ENCODE data around the gene DIRAS2. TPM values are rescaled to one million over a fixed set of nuclear protein-coding genes. Genes with fewer than 3 reads are reported as not detected.

DIRAS2 gene
- total RNA-seq, 2 experiments from 2014 or later, result not detected

DNA sequence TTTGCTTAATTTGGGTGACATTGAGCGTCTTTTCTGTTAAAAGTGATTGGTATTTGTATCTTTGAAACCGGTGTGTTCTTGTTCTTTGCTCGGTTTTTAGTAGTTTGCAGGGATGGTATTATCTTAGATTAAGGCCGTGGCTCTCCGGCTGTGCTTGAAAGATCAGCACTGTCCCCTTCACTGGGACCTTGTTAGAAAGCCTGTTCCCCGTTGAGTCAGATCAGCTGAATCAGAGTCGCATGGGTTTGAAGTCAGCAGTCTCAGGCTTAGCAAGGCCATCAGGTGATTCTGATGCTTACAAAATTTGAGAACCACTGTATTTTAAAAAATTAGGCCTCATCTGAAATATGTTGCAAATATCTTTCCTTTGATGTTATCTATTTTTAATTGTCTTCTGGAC lies 5.0 kb downstream of the DIRAS2 start:
- H3K9me3 Mint-ChIP-seq, result no peaks in the 10 kb centered on the region
- H3K27ac Mint-ChIP-seq, result no peak overlapping the region
- no peaks in the 10 kb centered on the region for H3K36me3 Mint-ChIP-seq
- H3K27me3 Mint-ChIP-seq, result peaks cover 43% of the 10 kb centered on the region
- DNase-seq, result no peak
- H3K4me3 Mint-ChIP-seq, result no peak overlapping the region
- peaks cover 6% of the 10 kb centered on the region for H3K4me1 Mint-ChIP-seq

DNA sequence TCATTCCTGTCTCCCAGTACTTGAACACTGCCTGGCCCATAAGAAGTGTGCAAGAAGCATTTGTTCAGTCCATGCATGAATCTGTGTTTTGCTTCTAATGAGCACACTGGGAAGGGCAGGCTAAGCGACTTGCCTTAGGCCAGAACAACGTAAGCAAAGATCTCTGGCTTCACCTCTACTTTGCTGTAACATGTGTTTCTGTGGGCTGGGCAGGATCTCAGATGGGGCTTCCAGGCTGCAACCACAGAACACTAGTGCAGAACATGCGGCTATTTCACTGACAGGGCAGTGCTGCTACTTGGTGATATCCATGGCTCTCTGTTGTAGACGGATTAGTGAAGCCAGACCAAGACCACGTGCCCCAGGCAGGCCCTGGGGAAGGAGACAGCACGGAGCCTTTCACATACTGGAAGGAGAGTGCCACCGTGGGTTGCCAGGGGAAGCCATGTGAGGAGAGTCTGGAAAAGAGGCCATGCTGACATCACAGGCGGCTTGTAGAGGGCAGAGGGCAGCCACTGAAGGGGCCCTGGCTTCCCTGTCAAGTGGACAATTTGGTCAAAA lies 9.9 kb downstream of the DIRAS2 start:
- Mint-ChIP-seq H3K27me3 (peaks cover 5% of the 10 kb centered on the region), H3K27ac (no peak overlapping the region), H3K9me3 (no peaks in the 10 kb centered on the region), H3K36me3 (no peaks in the 10 kb centered on the region), H3K4me3 (no peak overlapping the region), H3K4me1 (no peaks in the 10 kb centered on the region)
- no peak for DNase-seq

DNA sequence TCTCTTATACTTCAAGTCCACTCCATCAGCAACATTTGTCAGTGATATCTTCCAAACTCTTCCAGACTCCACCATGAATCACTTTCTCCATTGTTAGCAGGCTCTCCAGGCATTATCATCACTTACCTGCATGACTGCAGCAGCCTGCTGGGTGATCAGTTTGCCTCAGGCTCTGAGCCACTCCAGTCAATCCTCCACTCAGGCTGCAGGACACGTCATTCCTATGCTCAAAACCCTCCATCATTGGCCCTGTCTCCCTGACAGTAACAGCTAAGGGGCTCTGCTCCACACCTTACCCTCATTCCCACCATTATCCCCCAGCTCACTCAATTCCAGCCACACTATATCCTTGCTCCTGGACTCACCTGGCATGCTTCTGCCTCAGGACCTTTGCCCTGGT lies 10.7 kb downstream of the DIRAS2 start:
- no peak for DNase-seq
- Mint-ChIP-seq H3K4me3 (no peak overlapping the region), H3K27ac (no peak overlapping the region), H3K36me3 (no peaks in the 10 kb centered on the region), H3K9me3 (no peaks in the 10 kb centered on the region), H3K4me1 (no peaks in the 10 kb centered on the region), H3K27me3 (peaks cover 2% of the 10 kb centered on the region)

DNA sequence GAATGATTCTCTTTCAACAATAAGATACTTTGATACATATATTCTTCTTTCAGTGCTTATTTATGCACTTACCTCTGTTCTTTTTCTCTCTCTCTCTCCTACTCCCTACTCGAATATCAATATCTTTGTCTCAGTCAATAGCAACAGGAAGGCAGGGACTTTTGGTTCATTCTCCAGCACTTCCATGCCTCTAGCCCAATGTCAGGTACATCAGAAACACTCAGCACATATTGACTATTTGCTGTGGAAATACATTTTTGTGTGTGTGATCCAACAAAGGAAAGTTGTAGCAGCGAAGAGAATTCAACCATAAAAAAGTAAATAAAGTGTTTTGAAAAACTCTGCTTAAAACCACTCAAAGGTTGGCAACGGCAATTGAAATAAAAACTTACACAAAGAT lies 12.6 kb downstream of the DIRAS2 start:
- DNase-seq, result no peak
- Mint-ChIP-seq H3K4me1 (no peaks in the 10 kb centered on the region), H3K27me3 (peaks cover 8% of the 10 kb centered on the region), H3K27ac (no peak overlapping the region), H3K36me3 (no peaks in the 10 kb centered on the region), H3K9me3 (no peaks in the 10 kb centered on the region), H3K4me3 (no peak overlapping the region)

DNA sequence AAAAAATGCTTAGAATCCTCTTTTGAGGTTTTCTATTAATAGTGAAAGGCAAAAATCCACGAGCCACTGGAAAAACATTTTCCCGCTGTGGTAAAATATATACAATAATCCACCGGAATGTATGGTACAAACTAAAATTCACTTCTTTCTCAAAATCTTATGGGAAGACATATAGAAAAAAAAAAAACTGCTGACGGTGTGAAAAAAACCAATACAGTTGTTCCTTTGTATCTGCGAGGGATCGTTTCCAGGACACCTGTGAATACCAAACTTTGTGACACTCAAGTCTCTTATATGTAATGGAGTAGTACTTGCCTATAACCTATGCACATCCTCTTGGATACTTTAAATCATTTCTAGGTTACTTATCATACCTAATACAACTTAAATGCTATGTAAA lies 13.3 kb downstream of the DIRAS2 start:
- Mint-ChIP-seq H3K4me3 (no peak overlapping the region), H3K36me3 (no peaks in the 10 kb centered on the region), H3K4me1 (no peaks in the 10 kb centered on the region), H3K27ac (no peak overlapping the region), H3K27me3 (peaks cover 8% of the 10 kb centered on the region), H3K9me3 (no peaks in the 10 kb centered on the region)
- DNase-seq, result no peak

DNA sequence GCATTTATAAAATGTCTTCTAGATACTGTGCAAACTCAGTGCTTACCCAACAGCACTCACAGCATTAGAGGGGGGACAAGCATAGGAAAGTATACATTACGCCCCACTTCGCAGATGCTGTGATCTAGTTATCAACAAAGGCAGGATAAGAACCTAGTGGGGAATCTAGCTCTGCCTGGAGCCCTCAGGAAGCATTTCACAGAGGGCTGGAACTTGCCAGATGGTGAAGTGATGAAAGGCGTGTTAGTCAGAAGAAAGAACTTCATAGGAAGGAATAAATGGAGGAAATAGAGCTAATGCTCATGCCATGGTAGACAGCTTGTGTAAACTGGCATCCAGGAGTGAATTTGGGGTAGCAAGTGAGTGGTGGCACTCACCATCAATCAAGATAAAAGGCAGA lies 25.8 kb downstream of the DIRAS2 start:
- H3K36me3 Mint-ChIP-seq, result no peaks in the 10 kb centered on the region
- peaks cover 15% of the 10 kb centered on the region for H3K27me3 Mint-ChIP-seq
- no peaks in the 10 kb centered on the region for H3K9me3 Mint-ChIP-seq
- no peak overlapping the region for H3K4me3 Mint-ChIP-seq
- DNase-seq, result no peak
- H3K27ac Mint-ChIP-seq, result no peak overlapping the region
- H3K4me1 Mint-ChIP-seq, result no peaks in the 10 kb centered on the region

DNA sequence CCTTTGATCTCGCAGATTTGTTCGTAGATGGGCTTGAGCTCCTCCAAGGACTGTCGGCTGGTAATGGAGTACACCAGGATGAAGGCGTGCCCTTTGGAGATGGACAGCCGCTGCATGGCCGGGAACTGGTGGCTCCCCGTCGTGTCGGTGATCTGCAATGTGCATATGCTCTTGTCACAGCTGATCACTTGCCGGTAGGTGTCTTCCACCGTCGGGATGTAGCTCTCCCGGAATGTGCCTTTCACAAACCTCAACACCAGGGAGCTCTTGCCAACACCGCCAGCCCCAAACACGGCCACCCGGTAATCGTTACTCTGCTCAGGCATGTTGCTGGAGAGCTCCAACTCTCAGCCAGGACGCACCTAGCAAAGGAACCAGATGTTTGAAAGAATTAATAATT lies 29.1 kb downstream of the DIRAS2 start:
- Mint-ChIP-seq H3K4me1 (no peaks in the 10 kb centered on the region), H3K36me3 (no peaks in the 10 kb centered on the region), H3K27me3 (peaks cover 36% of the 10 kb centered on the region), H3K9me3 (no peaks in the 10 kb centered on the region), H3K27ac (no peak overlapping the region), H3K4me3 (no peak overlapping the region)
- no peak for DNase-seq

DNA sequence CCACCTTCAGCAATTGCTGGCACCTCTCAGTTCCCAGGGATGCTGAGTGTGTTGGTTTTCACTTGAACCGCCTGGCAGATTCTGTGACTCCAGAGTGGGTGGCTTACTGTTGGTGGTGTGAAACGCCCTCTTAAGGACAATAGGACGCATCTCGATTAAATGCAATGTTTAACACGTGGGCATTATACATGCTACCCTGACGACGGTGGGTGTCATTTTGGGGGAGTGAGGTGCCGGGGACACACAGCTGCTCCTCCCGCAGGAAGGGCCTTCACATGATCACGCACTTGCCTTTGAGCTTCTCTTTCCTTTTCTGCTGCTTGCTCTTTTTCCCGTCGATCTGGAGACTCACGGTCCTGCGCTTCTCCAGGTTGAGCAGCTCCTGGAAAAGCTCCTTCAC lies 29.7 kb downstream of the DIRAS2 start:
- Mint-ChIP-seq H3K4me3 (no peak overlapping the region), H3K27ac (no peak overlapping the region), H3K27me3 (peaks cover 35% of the 10 kb centered on the region), H3K9me3 (no peaks in the 10 kb centered on the region), H3K36me3 (no peaks in the 10 kb centered on the region), H3K4me1 (no peaks in the 10 kb centered on the region)
- DNase-seq, result no peak

DNA sequence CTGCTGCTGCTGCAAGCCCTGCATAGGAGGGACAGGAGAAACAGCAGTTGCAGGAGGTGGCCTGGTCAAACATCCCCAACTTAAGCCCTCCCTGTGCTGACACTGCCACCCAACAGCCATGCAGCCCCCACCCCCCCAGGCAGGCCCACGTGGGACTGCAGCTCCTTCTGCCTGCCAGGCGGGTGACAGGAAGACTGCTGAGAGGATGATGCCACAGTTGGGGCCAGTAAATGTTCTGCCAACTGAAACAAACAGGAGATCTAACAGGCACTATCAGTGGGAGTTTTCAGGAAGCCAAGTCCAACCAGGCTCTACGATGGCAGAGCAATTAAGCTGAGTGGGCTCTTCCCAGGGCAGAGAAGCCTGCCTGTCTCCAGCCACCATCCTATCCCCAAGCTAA lies 31.1 kb downstream of the DIRAS2 start:
- no peak for DNase-seq
- Mint-ChIP-seq H3K4me3 (no peak overlapping the region), H3K36me3 (no peaks in the 10 kb centered on the region), H3K27me3 (peaks cover 36% of the 10 kb centered on the region), H3K9me3 (no peaks in the 10 kb centered on the region), H3K4me1 (no peaks in the 10 kb centered on the region), H3K27ac (no peak overlapping the region)

DNA sequence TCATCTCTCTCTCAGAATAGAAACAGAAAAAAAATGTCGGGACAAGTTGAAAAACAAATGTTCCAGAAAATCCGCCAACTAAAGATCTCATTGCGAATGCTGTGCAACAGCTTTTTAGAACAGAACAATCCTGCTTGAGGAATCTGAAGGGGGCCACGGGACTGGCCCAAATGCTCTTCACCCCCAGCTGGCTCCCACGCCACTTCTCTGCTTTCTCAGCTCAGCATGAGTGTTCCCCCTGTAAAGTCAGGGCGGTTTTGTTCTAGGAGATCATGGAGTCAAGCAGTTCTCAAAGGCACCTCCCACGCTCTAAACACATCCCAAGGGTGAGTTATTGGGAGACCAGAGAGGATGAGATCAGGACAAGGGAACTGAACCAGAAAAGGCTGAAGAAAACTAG lies 31.5 kb downstream of the DIRAS2 start:
- Mint-ChIP-seq H3K9me3 (no peaks in the 10 kb centered on the region), H3K27ac (no peak overlapping the region), H3K36me3 (no peaks in the 10 kb centered on the region), H3K4me1 (no peaks in the 10 kb centered on the region), H3K27me3 (peaks cover 39% of the 10 kb centered on the region), H3K4me3 (no peak overlapping the region)
- DNase-seq, result no peak

DNA sequence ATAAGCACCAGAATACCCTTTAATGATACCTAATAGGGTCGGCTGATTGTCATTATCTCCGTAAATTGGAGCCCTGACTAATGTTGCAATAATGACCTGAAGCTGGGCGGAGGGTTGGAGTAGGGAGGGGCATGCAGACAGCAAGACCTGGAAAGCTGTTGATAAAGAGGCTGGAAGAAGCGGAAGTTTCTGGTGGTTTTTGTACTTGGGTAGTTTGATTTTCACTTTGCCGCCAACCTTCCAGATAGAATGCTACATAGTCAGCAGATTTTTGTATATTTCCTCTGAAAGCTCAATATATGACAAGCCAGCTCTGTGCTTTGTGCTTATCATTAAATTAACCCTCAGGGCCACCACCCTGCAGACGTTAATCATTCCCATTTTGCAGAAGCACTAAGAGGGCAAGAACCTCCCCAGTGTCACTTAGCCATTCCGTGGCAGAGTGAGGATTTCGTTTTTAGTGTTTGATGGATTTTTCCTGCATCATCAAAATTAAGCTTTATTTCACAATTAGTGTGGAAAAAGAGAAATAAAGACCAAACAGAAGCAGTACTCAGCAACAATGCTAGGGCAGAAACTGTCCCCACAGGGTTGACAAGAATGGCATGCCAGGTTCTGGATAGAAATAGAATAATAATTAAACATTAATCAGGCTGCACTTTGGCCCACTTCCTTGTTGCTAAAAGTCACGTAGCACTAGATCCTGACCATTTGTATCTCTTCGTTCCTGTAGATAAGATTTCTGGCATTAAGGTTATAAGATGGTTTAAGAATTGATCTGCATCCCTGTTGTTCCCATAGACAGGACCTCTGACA lies 34.7 kb downstream of the DIRAS2 start:
- H3K36me3 Mint-ChIP-seq, result no peaks in the 10 kb centered on the region
- H3K4me3 Mint-ChIP-seq, result no peak overlapping the region
- H3K4me1 Mint-ChIP-seq, result no peaks in the 10 kb centered on the region
- no peaks in the 10 kb centered on the region for H3K9me3 Mint-ChIP-seq
- H3K27me3 Mint-ChIP-seq, result peaks cover 46% of the 10 kb centered on the region
- DNase-seq, result no peak
- no peak overlapping the region for H3K27ac Mint-ChIP-seq

DNA sequence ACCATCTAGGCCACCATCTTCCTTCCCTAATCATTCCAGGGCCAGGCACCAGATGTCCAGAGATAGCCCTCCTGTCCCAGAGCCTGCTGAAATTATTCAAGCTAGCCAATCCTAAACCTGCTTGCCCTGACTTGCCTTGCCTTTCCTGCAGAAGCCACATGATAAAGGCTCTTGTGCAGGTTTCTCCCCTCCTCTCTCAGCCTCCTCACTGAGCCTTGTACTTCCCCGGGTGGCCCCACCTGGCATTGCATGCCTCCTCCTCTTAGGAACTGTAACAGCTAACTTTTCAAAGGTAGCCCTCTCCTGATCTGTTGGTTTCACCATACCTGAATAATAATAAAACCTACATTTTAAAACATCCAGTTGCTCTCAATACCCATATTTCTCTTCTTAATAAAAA lies 42.6 kb downstream of the DIRAS2 start:
- Mint-ChIP-seq H3K4me1 (no peaks in the 10 kb centered on the region), H3K36me3 (no peaks in the 10 kb centered on the region), H3K27me3 (peaks cover 31% of the 10 kb centered on the region), H3K27ac (no peak overlapping the region), H3K4me3 (no peak overlapping the region), H3K9me3 (no peaks in the 10 kb centered on the region)
- no peak for DNase-seq

DNA sequence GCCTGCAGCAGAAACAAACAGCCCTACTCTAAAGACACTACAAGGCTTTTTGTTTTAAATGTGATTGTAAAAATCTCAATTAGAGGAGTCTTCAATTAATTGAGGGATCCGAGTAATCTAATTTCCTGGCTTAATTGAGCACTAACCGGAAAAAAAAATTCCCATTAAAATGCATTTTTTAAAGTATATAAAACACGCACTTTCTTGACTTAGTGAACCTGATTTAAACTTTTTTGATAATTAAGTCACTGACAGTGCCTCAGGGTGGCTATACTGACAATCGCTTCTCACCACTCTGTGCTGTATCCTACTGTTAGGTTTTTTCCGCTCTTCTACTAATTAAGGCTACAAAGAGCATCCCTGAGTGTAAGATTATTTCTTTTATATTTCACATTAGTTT lies 44.4 kb downstream of the DIRAS2 start:
- Mint-ChIP-seq H3K36me3 (no peaks in the 10 kb centered on the region), H3K27ac (no peak overlapping the region), H3K9me3 (no peaks in the 10 kb centered on the region), H3K4me3 (no peak overlapping the region), H3K27me3 (peaks cover 32% of the 10 kb centered on the region), H3K4me1 (no peaks in the 10 kb centered on the region)
- DNase-seq, result no peak

DNA sequence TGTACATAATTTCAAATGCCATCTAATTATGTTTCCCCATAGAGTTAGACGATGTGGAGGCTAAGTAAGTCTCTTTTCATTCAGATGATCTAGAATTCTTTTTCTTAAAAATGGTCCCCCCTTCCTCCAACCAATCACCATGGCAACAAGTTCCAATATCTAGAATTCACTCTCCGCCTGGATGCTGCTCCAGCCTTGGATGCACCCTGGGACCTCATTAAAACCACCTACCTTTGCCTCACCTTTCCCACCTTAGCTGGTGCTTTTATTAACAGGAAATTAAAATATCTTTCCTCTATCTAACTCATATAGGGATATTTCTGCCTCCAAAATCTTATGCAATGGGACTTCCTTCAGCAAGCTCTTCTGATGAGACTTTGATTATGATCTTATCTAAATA lies 49.0 kb downstream of the DIRAS2 start:
- Mint-ChIP-seq H3K27ac (no peak overlapping the region), H3K4me1 (no peaks in the 10 kb centered on the region), H3K9me3 (no peaks in the 10 kb centered on the region), H3K4me3 (no peak overlapping the region), H3K27me3 (peaks cover 13% of the 10 kb centered on the region), H3K36me3 (no peaks in the 10 kb centered on the region)
- DNase-seq, result no peak

DNA sequence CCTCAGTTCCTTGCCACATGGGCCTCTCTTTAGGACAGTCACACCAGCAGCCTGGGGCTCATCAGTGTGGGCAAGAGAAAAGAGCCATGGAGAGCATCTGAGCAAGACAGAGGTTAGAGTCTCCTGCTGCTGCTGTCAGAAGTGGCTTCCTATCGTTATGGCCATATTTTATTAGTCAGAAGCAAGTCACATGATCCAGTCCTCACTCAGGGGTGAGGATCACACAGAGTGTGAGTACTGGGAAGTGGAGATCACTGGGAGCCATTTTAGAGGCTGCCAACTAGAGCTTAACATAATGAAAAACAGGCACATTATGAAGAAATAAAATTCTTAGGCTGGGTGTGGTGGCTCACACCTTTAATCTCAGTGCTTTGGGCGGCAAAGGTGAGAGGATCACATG lies 62.0 kb downstream of the DIRAS2 start:
- Mint-ChIP-seq H3K36me3 (no peaks in the 10 kb centered on the region), H3K9me3 (no peaks in the 10 kb centered on the region), H3K4me1 (no peaks in the 10 kb centered on the region), H3K27ac (no peak overlapping the region), H3K4me3 (no peak overlapping the region), H3K27me3 (peaks cover 17% of the 10 kb centered on the region)
- DNase-seq, result no peak

DNA sequence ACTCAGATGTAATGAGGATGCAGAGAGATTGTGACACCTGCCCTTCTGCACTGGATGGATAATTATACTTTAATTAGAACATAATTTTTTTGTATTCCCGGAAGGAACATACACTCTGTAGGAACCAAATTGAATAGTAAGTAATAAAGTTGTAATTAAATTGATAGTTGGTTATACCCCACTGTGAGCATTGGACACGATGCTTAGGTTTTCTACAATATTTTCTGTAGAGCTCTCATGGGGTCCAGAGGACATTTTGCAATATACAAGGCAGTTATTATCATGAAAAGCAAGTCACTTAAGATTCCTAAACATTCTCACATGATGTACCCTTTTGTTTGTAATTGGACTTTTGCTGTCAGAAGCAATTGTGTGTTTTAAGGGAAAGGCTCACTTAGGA lies 63.4 kb downstream of the DIRAS2 start:
- no peak overlapping the region for H3K27ac Mint-ChIP-seq
- peaks cover 22% of the 10 kb centered on the region for H3K27me3 Mint-ChIP-seq
- no peak for DNase-seq
- peaks cover 2% of the 10 kb centered on the region for H3K9me3 Mint-ChIP-seq
- H3K4me3 Mint-ChIP-seq, result no peak overlapping the region
- H3K4me1 Mint-ChIP-seq, result no peaks in the 10 kb centered on the region
- H3K36me3 Mint-ChIP-seq, result no peaks in the 10 kb centered on the region
